NCI-H526 treated with DMSO at 0.1 percent for 48 hours (cell line): ENCODE measurements around the gene KCNJ12.
"Not testable (repeated sequence)": the region's sequence is repeated elsewhere in the genome, so short reads cannot be mapped to it uniquely, and the experiment has no call there.

Experiments used
- DNase-seq: peaks from one replicate; lab custom pipeline; 2025; lab: John Stamatoyannopoulos, UW

The KCNJ12 gene

DNA sequence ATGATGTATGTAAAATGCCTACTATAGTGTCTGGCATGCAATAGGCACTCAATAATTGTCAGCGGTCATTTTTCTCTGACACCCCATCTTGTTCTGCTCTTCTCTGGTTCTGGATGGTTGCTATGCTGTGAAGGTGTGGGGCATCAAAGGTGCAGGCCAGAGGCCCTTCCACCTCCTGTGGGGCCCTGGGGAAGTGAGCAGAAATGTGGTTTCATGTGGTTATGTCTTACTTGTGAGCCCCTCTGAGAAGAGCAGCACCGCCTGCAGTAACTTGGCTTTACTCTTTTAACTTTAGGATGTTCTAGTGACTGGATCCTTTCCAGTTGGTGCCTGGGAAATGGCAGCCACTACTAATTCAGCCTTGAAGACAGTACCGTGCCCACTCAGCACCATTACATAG lies 32.1 kb downstream of the KCNJ12 start:
- DNase-seq = not testable (repeated sequence)

GRCh38 chr17:21408766-21409300 lies 32.7 kb downstream of the KCNJ12 start:
- DNase-seq = not testable (repeated sequence)

GRCh38 chr17:21409388-21409787 lies 33.2 kb downstream of the KCNJ12 start:
- DNase-seq = not testable (repeated sequence)

DNA sequence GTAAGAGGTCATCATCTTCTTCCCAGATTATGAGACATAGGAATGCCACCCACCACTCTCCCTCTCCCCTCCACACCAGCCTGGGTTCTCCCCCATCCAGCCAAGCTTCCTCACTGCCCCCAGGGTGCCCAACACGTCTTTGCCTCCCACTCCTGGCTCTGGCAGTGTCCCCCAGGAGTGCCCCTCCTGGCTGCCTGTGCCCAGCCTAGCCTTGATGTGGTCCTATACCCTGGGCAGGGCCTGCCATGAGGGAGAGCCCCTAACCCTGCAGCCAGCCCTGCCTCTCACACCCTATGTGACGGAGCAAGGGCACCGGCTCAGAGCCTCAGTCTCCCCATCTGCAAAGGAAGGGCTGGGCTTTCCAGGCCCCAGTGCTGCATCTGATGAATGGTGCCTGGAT lies 33.8 kb downstream of the KCNJ12 start:
- DNase-seq = not testable (repeated sequence)

GRCh38 chr17:21410371-21410770 lies 34.2 kb downstream of the KCNJ12 start:
- DNase-seq = not testable (repeated sequence)

- not testable (repeated sequence) for DNase-seq
Observed at GRCh38 chr17:21410906-21411678, 34.9 kb downstream of the KCNJ12 start.

DNA sequence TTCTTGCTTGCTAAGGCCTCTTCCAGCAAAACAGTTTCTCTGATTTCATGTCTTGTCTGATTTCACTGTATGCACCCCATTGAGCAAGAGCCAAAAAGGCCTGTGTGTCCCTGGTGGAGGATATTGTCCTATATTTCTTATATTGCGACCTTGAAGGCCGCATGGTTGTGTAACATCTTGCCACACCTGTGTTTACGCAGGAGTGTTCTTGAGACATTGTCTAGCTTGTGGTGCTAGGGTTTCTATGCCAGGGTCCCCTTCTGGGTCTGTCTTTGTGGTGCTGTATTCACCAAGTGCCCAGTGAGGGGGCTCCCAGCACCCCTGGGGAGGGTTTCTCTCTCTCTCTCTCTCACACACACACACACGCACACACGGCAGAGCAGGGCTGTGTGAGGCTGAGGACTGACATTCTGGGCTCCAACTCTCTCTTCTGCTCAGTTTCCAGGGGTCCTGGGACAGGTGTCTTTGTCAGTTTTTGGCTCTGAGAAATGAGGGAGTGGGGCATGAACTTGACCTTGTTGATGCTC lies 35.6 kb downstream of the KCNJ12 start:
- DNase-seq = not testable (repeated sequence)

DNA sequence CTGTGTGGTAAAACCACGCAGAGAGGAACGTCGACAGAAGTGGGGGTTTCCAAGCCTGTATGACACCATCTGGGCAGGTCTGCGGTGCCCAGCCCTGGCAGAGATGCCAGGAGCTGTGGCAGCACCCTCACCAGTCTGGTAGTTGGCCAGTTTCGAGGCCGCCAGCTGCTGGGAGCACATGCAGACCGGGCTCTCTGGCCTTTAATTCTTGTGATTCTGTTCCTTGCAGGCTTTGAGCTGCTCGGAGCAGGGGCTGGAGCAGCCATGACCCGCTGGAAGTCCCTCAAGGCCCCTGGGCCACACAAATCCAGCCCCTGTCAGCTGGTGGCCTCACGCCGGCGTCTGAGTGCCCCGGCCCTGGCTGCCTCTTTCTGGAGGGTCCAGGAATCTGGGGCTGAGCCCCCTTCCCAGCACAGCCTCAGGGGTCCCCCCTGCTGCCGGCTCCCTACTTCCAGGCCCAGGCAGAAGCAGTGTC lies 36.1 kb downstream of the KCNJ12 start:
- not testable (repeated sequence) for DNase-seq

DNA sequence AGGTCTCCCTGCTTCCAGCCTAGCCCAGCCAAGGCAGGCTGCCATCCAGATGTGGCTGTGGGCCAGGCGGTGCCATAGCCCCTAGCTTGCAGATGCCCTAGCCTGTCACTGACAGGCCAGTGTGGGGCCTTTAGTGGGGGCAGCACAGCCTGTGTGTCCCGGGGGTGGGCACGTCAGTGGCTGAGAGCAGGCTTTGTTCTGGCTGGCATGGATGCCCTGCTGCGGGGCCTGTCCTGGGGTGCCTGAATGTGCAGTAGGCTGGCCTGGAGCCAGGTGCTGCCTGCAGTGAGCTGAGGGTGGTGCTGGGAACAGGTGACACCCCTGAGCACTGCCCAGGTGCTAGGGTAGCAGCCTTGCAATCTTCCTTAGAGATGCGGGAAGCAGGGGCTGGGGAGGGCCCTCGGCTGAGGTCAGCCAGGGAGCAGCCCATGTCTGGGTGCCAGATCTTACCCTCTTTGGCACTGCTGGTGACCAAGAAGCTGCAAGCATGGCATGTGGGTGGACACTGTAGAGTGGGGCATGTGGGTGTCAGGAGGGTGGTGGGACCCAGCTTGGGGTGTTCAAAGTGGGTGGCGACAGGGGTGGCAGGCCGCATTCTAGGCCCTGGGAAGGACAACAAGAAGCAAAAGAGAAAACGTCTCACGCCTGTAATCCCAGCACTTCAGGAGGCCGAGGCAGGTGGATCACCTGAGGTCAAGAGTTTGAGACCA lies 37.6 kb downstream of the KCNJ12 start:
- not testable (repeated sequence) for DNase-seq

DNA sequence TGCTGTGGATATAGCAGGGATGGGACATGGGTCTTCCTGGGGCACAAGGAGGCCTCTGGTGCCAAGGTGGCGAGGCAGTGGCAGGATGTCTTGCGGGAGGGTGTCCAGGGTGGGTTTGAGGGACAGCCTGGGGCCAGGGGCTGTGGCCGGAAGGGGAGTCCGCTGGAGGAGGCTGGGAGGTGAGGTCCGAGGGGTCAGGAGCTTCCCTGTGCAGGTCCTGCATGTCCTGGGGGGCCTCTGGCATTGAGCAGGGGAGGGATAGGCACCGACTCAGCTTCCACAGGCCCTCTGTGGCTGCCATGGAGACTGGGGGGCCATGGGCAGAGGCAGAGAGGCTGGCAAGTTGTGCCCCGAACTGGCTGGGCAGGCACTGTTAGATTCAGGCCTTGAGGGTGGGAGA lies 38.5 kb downstream of the KCNJ12 start:
- not testable (repeated sequence) for DNase-seq

DNA sequence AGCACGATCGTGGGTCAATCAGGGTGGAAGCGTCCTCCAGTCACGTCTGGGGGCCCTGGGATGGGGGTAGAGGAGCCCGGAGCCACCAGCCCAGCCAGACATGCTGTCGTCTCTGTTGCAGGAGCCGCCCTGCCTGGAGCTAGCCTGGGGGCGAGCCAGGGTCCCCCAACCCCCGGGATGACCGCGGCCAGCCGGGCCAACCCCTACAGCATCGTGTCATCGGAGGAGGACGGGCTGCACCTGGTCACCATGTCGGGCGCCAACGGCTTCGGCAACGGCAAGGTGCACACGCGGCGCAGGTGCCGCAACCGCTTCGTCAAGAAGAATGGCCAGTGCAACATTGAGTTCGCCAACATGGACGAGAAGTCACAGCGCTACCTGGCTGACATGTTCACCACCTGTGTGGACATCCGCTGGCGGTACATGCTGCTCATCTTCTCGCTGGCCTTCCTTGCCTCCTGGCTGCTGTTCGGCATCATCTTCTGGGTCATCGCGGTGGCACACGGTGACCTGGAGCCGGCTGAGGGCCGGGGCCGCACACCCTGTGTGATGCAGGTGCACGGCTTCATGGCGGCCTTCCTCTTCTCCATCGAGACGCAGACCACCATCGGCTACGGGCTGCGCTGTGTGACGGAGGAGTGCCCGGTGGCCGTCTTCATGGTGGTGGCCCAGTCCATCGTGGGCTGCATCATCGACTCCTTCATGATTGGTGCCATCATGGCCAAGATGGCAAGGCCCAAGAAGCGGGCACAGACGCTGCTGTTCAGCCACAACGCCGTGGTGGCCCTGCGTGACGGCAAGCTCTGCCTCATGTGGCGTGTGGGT lies 39.2 kb downstream of the KCNJ12 start:
- DNase-seq = not testable (repeated sequence)

GRCh38 chr17:21416471-21416981 lies 40.4 kb downstream of the KCNJ12 start:
- DNase-seq = not testable (repeated sequence)

DNA sequence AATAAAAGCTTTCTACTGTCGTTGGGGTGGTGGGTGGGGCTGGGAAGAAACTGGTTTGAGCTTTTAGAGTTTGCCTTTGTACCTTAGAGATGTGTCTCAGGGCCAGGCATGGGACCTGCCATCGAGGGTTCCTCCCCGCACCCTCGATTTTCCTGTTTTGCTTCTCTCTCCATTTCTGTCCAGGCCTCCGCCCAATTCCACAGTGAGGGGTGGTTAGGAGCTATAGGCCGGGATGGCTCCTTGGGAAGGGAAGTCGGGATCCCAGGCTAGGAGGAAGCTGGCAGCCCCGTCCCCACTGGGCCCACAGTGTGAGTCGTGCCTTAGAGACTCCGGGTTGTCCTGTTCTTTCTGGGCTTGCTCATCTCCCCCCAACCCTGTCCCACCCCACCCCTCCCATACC lies 41.2 kb downstream of the KCNJ12 start:
- not testable (repeated sequence) for DNase-seq

DNA sequence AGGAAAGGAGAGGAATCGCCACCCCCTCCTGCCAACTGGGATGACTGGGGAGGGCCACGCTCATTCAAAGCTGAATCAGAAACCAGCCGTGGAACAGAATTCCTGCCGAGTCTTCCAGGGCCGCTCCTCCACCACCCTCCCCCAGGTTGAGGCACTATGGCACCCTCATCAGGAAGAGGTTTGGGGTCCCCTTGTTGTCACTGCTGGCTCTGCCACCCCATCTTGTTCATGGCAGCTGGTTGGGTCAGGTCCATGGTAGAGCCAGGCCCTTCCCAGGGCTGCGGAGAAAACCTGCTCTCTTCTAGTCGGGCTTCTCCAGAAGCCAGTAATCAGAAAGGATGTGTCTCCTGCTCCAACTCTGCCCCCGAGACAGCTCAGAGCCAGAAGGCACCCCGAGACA lies 41.8 kb downstream of the KCNJ12 start:
- DNase-seq = no peak

- no peak for DNase-seq
Observed at GRCh38 chr17:21418446-21419298, 42.5 kb downstream of the KCNJ12 start.

DNA sequence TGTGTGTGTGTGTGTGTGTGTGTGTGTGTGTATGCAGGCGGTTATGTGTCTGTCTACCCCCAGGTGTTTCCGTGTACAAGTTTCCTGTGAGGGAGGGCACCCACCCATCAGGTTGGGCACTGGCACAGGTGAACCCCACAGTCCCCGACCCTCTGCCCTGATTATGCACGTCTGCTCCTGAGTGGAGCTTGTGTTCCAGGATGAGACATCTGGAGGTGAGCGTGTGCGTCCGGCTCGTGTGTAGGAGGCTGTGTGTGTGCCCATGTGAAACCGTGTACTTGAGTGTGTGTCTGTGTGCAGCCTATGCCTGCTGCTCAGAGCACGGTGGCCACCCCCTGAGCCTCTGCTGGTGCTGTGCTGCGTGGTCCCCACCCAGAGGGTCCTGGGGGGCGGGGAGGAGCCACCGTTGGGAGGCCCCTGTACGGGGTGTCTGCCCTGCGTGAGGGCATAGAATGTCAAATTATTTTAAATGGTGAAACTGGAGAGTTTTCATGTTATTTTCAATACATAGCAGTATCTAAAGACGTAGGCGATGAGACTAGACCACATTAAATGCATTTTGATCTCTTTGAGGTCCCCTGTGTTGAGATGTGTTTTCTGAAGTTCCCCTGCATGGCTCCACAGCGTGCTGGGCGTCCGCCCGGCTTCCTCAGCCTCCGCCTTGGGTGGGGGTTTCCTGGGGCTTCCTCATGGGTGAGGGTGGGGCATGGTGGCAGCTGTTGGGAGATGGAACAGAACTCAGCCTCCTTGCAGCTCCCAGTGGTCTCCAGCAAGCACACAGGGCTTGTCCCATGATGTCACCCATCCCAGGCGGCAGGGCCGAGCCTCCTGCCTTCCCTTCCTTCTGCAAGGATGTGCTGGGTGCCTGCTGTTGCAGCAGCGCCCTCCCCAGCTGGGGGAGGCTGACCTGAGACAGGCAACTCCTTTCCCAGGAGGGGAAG lies 43.4 kb downstream of the KCNJ12 start:
- no peak for DNase-seq

- DNase-seq = not testable (repeated sequence)
Observed at GRCh38 chr17:21420503-21421090, 44.4 kb downstream of the KCNJ12 start.

- DNase-seq = not testable (repeated sequence)
Observed at GRCh38 chr17:21421421-21422310, 45.5 kb downstream of the KCNJ12 start.
